Measurements from ENCODE around the gene TRAF3IP1. TPM values are rescaled to one million over a fixed set of nuclear protein-coding genes. Genes with fewer than 3 reads are reported as not detected.

The TRAF3IP1 gene
- total and polyA plus RNA-seq, 4 experiments from 2014 or later: 3.0 to 11.0 (median 6.7) TPM

GRCh38 chr2:238302087-238302486, 18.2 kb upstream of the TRAF3IP1 start:
- CTCF ChIA-PET (ENCODE audit: partially characterized antibody): no interaction called here
- H3K36me3 Mint-ChIP-seq: no peaks in the 10 kb centered on the region
- peaks cover 7% of the 10 kb centered on the region in 2 donors for H3K27me3 Mint-ChIP-seq
- peaks cover 0 to 5% (median 0%) of the 10 kb centered on the region in 4 donors for H3K4me1 Mint-ChIP-seq
- H3K27ac Mint-ChIP-seq: no peak overlapping the region
- intact Hi-C loops (cut with micrococcal nuclease): no loop called here
- H3K27ac ChIP-seq (ENCODE audit: low read depth, low read length): no peak overlapping the region
- H3K4me3 Mint-ChIP-seq: no peak overlapping the region
- H3K36me3 ChIP-seq (ENCODE audit: insufficient read depth, low read length): no peaks in the 10 kb centered on the region
- H3K4me3 ChIP-seq (ENCODE audit: low read length in 2 of 2): no peak overlapping the region
- no peaks in the 10 kb centered on the region for H3K9me3 Mint-ChIP-seq
- no peaks in the 10 kb centered on the region for H3K27me3 ChIP-seq (ENCODE audit: insufficient read depth, low read length)
- POLR2A ChIA-PET (ENCODE audit: partially characterized antibody): no interaction called here
- H3K9me3 ChIP-seq (ENCODE audit: control insufficient read depth in 1 of 2, low read length in 2 of 2): no peaks in the 10 kb centered on the region
- DNase-seq: no peak
- H3K4me1 ChIP-seq (ENCODE audit: insufficient read depth, low read length): no peaks in the 10 kb centered on the region

GRCh38 chr2:238302751-238303150, 17.6 kb upstream of the TRAF3IP1 start:
- no peaks in the 10 kb centered on the region for H3K9me3 ChIP-seq (ENCODE audit: control insufficient read depth in 1 of 2, low read length in 2 of 2)
- ChIA-PET POLR2A (ENCODE audit: partially characterized antibody) (no interaction called here), CTCF (ENCODE audit: partially characterized antibody) (no interaction called here)
- no peak overlapping the region for H3K27ac Mint-ChIP-seq
- DNase-seq: no peak
- H3K9me3 Mint-ChIP-seq: no peaks in the 10 kb centered on the region
- no peaks in the 10 kb centered on the region for H3K36me3 ChIP-seq (ENCODE audit: insufficient read depth, low read length)
- H3K4me1 Mint-ChIP-seq: peaks cover 0 to 5% (median 0%) of the 10 kb centered on the region in 4 donors
- intact Hi-C loops (cut with micrococcal nuclease): no loop called here
- H3K4me1 ChIP-seq (ENCODE audit: insufficient read depth, low read length): no peaks in the 10 kb centered on the region
- H3K4me3 Mint-ChIP-seq: no peak overlapping the region
- H3K36me3 Mint-ChIP-seq: no peaks in the 10 kb centered on the region
- H3K27me3 Mint-ChIP-seq: peaks cover 7% of the 10 kb centered on the region in 2 donors
- no peaks in the 10 kb centered on the region for H3K27me3 ChIP-seq (ENCODE audit: insufficient read depth, low read length)
- no peak overlapping the region for H3K27ac ChIP-seq (ENCODE audit: low read depth, low read length)
- H3K4me3 ChIP-seq (ENCODE audit: low read length in 2 of 2): no peak overlapping the region

- intact Hi-C loops (cut with micrococcal nuclease): no loop called here
Measured at GRCh38 chr2:238304116-238304515, 16.2 kb upstream of the TRAF3IP1 start.

GRCh38 chr2:238305092-238305862, 15.0 kb upstream of the TRAF3IP1 start:
- intact Hi-C loops (cut with micrococcal nuclease): no loop called here
- Histone ChIP-seq H3K4me1 (ENCODE audit: insufficient read depth, low read length) (no peaks in the 10 kb centered on the region), H3K36me3 (ENCODE audit: insufficient read depth, low read length) (no peaks in the 10 kb centered on the region), H3K9me3 (ENCODE audit: control insufficient read depth in 1 of 2, low read length in 2 of 2) (no peaks in the 10 kb centered on the region), H3K4me3 (ENCODE audit: low read length in 2 of 2) (no peak overlapping the region), H3K27me3 (ENCODE audit: insufficient read depth, low read length) (no peaks in the 10 kb centered on the region), H3K27ac (ENCODE audit: low read depth, low read length) (no peak overlapping the region)
- Mint-ChIP-seq H3K27ac (peak overlapping the region in 1 of 7 donors; percentile 12), H3K4me1 (no peaks in the 10 kb centered on the region), H3K27me3 (peaks cover 6% of the 10 kb centered on the region in 2 donors), H3K9me3 (no peaks in the 10 kb centered on the region), H3K4me3 (no peak overlapping the region), H3K36me3 (no peaks in the 10 kb centered on the region)
- ChIA-PET CTCF (ENCODE audit: partially characterized antibody) (no interaction called here), POLR2A (ENCODE audit: partially characterized antibody) (no interaction called here)
- DNase-seq: no peak

More at GRCh38 chr2:238304116-238304515, 16.2 kb upstream of the TRAF3IP1 start:
- no peak for DNase-seq
- Mint-ChIP-seq H3K9me3 (no peaks in the 10 kb centered on the region), H3K27me3 (peaks cover 3 to 5% of the 10 kb centered on the region in 2 donors), H3K4me1 (no peaks in the 10 kb centered on the region), H3K27ac (no peak overlapping the region), H3K36me3 (no peaks in the 10 kb centered on the region), H3K4me3 (no peak overlapping the region)
- Histone ChIP-seq H3K4me3 (ENCODE audit: low read length in 2 of 2) (no peak overlapping the region), H3K36me3 (ENCODE audit: insufficient read depth, low read length) (no peaks in the 10 kb centered on the region), H3K4me1 (ENCODE audit: insufficient read depth, low read length) (no peaks in the 10 kb centered on the region), H3K9me3 (ENCODE audit: control insufficient read depth in 1 of 2, low read length in 2 of 2) (no peaks in the 10 kb centered on the region), H3K27me3 (ENCODE audit: insufficient read depth, low read length) (no peaks in the 10 kb centered on the region), H3K27ac (ENCODE audit: low read depth, low read length) (no peak overlapping the region)
- CTCF ChIA-PET (ENCODE audit: partially characterized antibody): interaction anchor here (0.6 kb wide), 1 partner anchor 37 kb away, joined by 3 read pairs; no protein-coding TSS in a partner anchor
- POLR2A ChIA-PET (ENCODE audit: partially characterized antibody): no interaction called here

GRCh38 chr2:238305965-238306671, 14.2 kb upstream of the TRAF3IP1 start:
- Mint-ChIP-seq H3K27me3 (peaks cover 6 to 7% of the 10 kb centered on the region in 2 donors), H3K9me3 (no peaks in the 10 kb centered on the region), H3K4me1 (no peaks in the 10 kb centered on the region), H3K27ac (no peak overlapping the region), H3K36me3 (no peaks in the 10 kb centered on the region), H3K4me3 (no peak overlapping the region)
- POLR2A ChIA-PET (ENCODE audit: partially characterized antibody): no interaction called here
- CTCF ChIA-PET (ENCODE audit: partially characterized antibody): no interaction called here
- Histone ChIP-seq H3K9me3 (ENCODE audit: control insufficient read depth in 1 of 2, low read length in 2 of 2) (no peaks in the 10 kb centered on the region), H3K27me3 (ENCODE audit: insufficient read depth, low read length) (no peaks in the 10 kb centered on the region), H3K4me1 (ENCODE audit: insufficient read depth, low read length) (no peaks in the 10 kb centered on the region), H3K27ac (ENCODE audit: low read depth, low read length) (no peak overlapping the region), H3K4me3 (ENCODE audit: low read length in 2 of 2) (no peak overlapping the region), H3K36me3 (ENCODE audit: insufficient read depth, low read length) (no peaks in the 10 kb centered on the region)
- intact Hi-C loops (cut with micrococcal nuclease): no loop called here
- DNase-seq: no peak

GRCh38 chr2:238306672-238306998, 13.7 kb upstream of the TRAF3IP1 start:
- Histone ChIP-seq H3K27me3 (ENCODE audit: insufficient read depth, low read length) (no peaks in the 10 kb centered on the region), H3K27ac (ENCODE audit: low read depth, low read length) (no peak overlapping the region), H3K4me1 (ENCODE audit: insufficient read depth, low read length) (no peaks in the 10 kb centered on the region), H3K36me3 (ENCODE audit: insufficient read depth, low read length) (no peaks in the 10 kb centered on the region), H3K4me3 (ENCODE audit: low read length in 2 of 2) (no peak overlapping the region), H3K9me3 (ENCODE audit: control insufficient read depth in 1 of 2, low read length in 2 of 2) (no peaks in the 10 kb centered on the region)
- Mint-ChIP-seq H3K4me1 (no peaks in the 10 kb centered on the region), H3K4me3 (no peak overlapping the region), H3K36me3 (no peaks in the 10 kb centered on the region), H3K9me3 (no peaks in the 10 kb centered on the region), H3K27ac (no peak overlapping the region), H3K27me3 (peaks cover 6 to 7% of the 10 kb centered on the region in 2 donors)
- no peak for DNase-seq
- ChIA-PET POLR2A (ENCODE audit: partially characterized antibody) (no interaction called here), CTCF (ENCODE audit: partially characterized antibody) (no interaction called here)
- intact Hi-C loops (cut with micrococcal nuclease): no loop called here

GRCh38 chr2:238308177-238308576, 12.1 kb upstream of the TRAF3IP1 start:
- POLR2A ChIA-PET (ENCODE audit: partially characterized antibody): no interaction called here
- no peaks in the 10 kb centered on the region for H3K27me3 ChIP-seq (ENCODE audit: insufficient read depth, low read length)
- H3K27ac Mint-ChIP-seq: no peak overlapping the region

More at GRCh38 chr2:238308177-238308576, 12.1 kb upstream of the TRAF3IP1 start:
- Mint-ChIP-seq H3K36me3 (no peaks in the 10 kb centered on the region), H3K4me3 (no peak overlapping the region), H3K27me3 (peaks cover 5 to 6% of the 10 kb centered on the region in 2 donors), H3K9me3 (no peaks in the 10 kb centered on the region), H3K4me1 (no peaks in the 10 kb centered on the region)
- intact Hi-C loops (cut with micrococcal nuclease): no loop called here
- no peaks in the 10 kb centered on the region for H3K4me1 ChIP-seq (ENCODE audit: insufficient read depth, low read length)
- no peak overlapping the region for H3K27ac ChIP-seq (ENCODE audit: low read depth, low read length)
- H3K4me3 ChIP-seq (ENCODE audit: low read length in 2 of 2): no peak overlapping the region
- no peak for DNase-seq
- no peaks in the 10 kb centered on the region for H3K36me3 ChIP-seq (ENCODE audit: insufficient read depth, low read length)
- CTCF ChIA-PET (ENCODE audit: partially characterized antibody): no interaction called here
- no peaks in the 10 kb centered on the region for H3K9me3 ChIP-seq (ENCODE audit: control insufficient read depth in 1 of 2, low read length in 2 of 2)

All from CD4-positive, alpha-beta memory T cell (primary cell).